SU-DHL-6 (cell line): ENCODE measurements around the gene PROKR1.

Experiments
- EZH2phosphoT487 ChIP-seq: fragments of 200-600 bp; sonication (generic), shearing (Covaris generic); conservative IDR thresholded peaks from 2 replicates; pipeline ENCODE4 v1.6.1; 2018; ENCODE audit warnings: mild to moderate bottlenecking, antibody characterized with exemption, low read length, moderate library complexity, mixed read lengths
- TF ChIP-seq, protein P1 (sequence below): fragments of 200-600 bp; sonication (generic); IDR thresholded peaks from one replicate; pipeline ENCODE4 v1.5.1; 2017; ENCODE audit warnings: antibody characterized with exemption, mild to moderate bottlenecking, low read length, moderate library complexity; ENCODE audit not compliant: insufficient read depth, poor library complexity, severe bottlenecking

DNA sequence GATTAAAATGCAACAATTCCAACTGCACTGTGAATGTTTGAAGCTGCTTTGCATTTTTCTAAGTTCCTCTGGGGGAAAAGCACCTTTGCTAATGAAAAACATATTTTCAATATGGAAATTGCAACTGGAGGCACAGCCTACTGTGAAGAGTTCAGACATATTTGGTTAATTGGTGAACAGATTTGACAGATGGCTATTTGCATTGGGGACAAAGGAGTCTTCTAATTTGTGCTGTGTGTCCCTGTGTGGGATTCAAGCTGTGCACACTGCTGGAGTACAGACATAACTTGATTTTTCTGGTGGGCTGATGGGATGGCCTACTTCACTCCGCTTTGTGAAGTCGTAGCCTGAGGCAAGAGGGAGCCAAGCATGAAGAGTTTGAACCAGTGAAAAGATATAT is 50.6 kb downstream of the PROKR1 start:
- TF ChIP-seq EZH2phosphoT487 = no peak
- TF ChIP-seq, protein P1, sequence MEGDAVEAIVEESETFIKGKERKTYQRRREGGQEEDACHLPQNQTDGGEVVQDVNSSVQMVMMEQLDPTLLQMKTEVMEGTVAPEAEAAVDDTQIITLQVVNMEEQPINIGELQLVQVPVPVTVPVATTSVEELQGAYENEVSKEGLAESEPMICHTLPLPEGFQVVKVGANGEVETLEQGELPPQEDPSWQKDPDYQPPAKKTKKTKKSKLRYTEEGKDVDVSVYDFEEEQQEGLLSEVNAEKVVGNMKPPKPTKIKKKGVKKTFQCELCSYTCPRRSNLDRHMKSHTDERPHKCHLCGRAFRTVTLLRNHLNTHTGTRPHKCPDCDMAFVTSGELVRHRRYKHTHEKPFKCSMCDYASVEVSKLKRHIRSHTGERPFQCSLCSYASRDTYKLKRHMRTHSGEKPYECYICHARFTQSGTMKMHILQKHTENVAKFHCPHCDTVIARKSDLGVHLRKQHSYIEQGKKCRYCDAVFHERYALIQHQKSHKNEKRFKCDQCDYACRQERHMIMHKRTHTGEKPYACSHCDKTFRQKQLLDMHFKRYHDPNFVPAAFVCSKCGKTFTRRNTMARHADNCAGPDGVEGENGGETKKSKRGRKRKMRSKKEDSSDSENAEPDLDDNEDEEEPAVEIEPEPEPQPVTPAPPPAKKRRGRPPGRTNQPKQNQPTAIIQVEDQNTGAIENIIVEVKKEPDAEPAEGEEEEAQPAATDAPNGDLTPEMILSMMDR = no peak
